Urothelium cell line (cell line): ENCODE data around the gene BBS12.

ENCODE experiments used
- DNase-seq: peaks from one replicate; pipeline ENCODE4 v3.0.0; 2011; ENCODE audit warnings: low spot score, mixed read lengths
- FAIRE-seq: peaks from 2 replicates; lab custom pipeline; 2011; peaks lifted over from hg19 to GRCh38; lab: Jason Lieb, UNC

Gene BBS12

GRCh38 chr4:122711919-122712318 is 20.6 kb upstream of the BBS12 start:
- DNase-seq (no peak), FAIRE-seq (no peak)

GRCh38 chr4:122712782-122713181 is 19.7 kb upstream of the BBS12 start:
- FAIRE-seq, result no peak
- no peak for DNase-seq

GRCh38 chr4:122715221-122715620 is 17.3 kb upstream of the BBS12 start:
- FAIRE-seq (no peak), DNase-seq (no peak)

- FAIRE-seq, result no peak
- peak; percentile 67 for DNase-seq
These were observed 15.6 kb upstream of the BBS12 start for GRCh38 chr4:122716825-122717448.

GRCh38 chr4:122718281-122718680 is 14.2 kb upstream of the BBS12 start:
- FAIRE-seq (no peak), DNase-seq (no peak)

- FAIRE-seq, result no peak
- DNase-seq, result no peak
These were observed 10.2 kb upstream of the BBS12 start for GRCh38 chr4:122722256-122722655.

GRCh38 chr4:122728856-122729255 is 3.6 kb upstream of the BBS12 start:
- FAIRE-seq, result no peak
- no peak for DNase-seq

GRCh38 chr4:122731676-122732075 is 828 bp upstream of the BBS12 start:
- DNase-seq, result no peak

GRCh38 chr4:122733787-122734120 is 1.2 kb downstream of the BBS12 start:
- FAIRE-seq (no peak), DNase-seq (no peak)

More at GRCh38 chr4:122731676-122732075, 828 bp upstream of the BBS12 start:
- no peak for FAIRE-seq

GRCh38 chr4:122739174-122739573 is 6.7 kb downstream of the BBS12 start:
- FAIRE-seq, result no peak
- no peak for DNase-seq

GRCh38 chr4:122742933-122743829 is 10.7 kb downstream of the BBS12 start:
- FAIRE-seq, result no peak
- DNase-seq, result no peak

- FAIRE-seq, result no peak
- no peak for DNase-seq
These were observed 11.7 kb downstream of the BBS12 start for GRCh38 chr4:122744229-122744628.

GRCh38 chr4:122746485-122746965 is 14.0 kb downstream of the BBS12 start:
- no peak for FAIRE-seq
- DNase-seq, result no peak

- no peak for FAIRE-seq
- DNase-seq, result no peak
These were observed 14.6 kb downstream of the BBS12 start for GRCh38 chr4:122747068-122747467.

GRCh38 chr4:122747883-122748282 is 15.4 kb downstream of the BBS12 start:
- no peak for FAIRE-seq
- DNase-seq, result no peak

GRCh38 chr4:122749704-122750454 is 17.4 kb downstream of the BBS12 start:
- DNase-seq (no peak), FAIRE-seq (no peak)

GRCh38 chr4:122755675-122756074 is 23.2 kb downstream of the BBS12 start:
- DNase-seq, result no peak
- no peak for FAIRE-seq

- FAIRE-seq (no peak), DNase-seq (peak; percentile 27)
These were observed 25.5 kb downstream of the BBS12 start for GRCh38 chr4:122758033-122758432.

GRCh38 chr4:122759639-122760310 is 27.3 kb downstream of the BBS12 start:
- DNase-seq (no peak), FAIRE-seq (no peak)

GRCh38 chr4:122762520-122762919 is 30.0 kb downstream of the BBS12 start:
- DNase-seq, result no peak

More at GRCh38 chr4:122762520-122762919, 30.0 kb downstream of the BBS12 start:
- no peak for FAIRE-seq
